Mucosa of gallbladder (tissue), 1 donor: Measurements from ENCODE around the gene CBX2. TPM values are rescaled to one million over a fixed set of nuclear protein-coding genes. Genes with fewer than 3 reads are reported as not detected.
A peak's percentile ranks its signal among the peaks of the same experiment; 100 is the strongest.
"Not testable (repeated sequence)": the region's sequence is repeated elsewhere in the genome, so short reads cannot be mapped to it uniquely, and the experiment has no call there.

Source experiments
- DNase-seq: peaks from one replicate; pipeline ENCODE4 v3.0.0-alpha.2; 2020; ENCODE audit warnings: low spot score
- total RNA-seq: library from RNA; stranded (reverse); gene quantifications from one replicate; pipeline ENCODE4 v1.2.1, GENCODE V29; 2021
- donor health status: DM: no; HTN: no; CAD: no.

Gene CBX2
- total RNA-seq, 1 donor from 2014 or later: 1.2 TPM

GRCh38 chr17:79742951-79743476, 34.9 kb upstream of the CBX2 start:
- peak; percentile 33 for DNase-seq

GRCh38 chr17:79743614-79744013, 34.3 kb upstream of the CBX2 start:
- DNase-seq: no peak

- no peak for DNase-seq
Measured at GRCh38 chr17:79745641-79746105, 32.3 kb upstream of the CBX2 start.

GRCh38 chr17:79746889-79747507, 30.9 kb upstream of the CBX2 start:
- no peak for DNase-seq

GRCh38 chr17:79747508-79748294, 30.2 kb upstream of the CBX2 start:
- no peak for DNase-seq

- DNase-seq: no peak
Measured at GRCh38 chr17:79748295-79749099, 29.5 kb upstream of the CBX2 start.

- no peak for DNase-seq
Measured at GRCh38 chr17:79749156-79749815, 28.7 kb upstream of the CBX2 start.

GRCh38 chr17:79749958-79750357, 28.0 kb upstream of the CBX2 start:
- DNase-seq: no peak

GRCh38 chr17:79750650-79751545, 27.1 kb upstream of the CBX2 start:
- DNase-seq: no peak

- no peak for DNase-seq
Measured at GRCh38 chr17:79752175-79752574, 25.8 kb upstream of the CBX2 start.

- no peak for DNase-seq
Measured at GRCh38 chr17:79754370-79754769, 23.6 kb upstream of the CBX2 start.

GRCh38 chr17:79754903-79755302, 23.0 kb upstream of the CBX2 start:
- not testable (repeated sequence) for DNase-seq

- DNase-seq: no peak
Measured at GRCh38 chr17:79755591-79755990, 22.4 kb upstream of the CBX2 start.

GRCh38 chr17:79757140-79757745, 20.7 kb upstream of the CBX2 start:
- no peak for DNase-seq

GRCh38 chr17:79758271-79758670, 19.7 kb upstream of the CBX2 start:
- DNase-seq: no peak

- no peak for DNase-seq
Measured at GRCh38 chr17:79760197-79760906, 17.6 kb upstream of the CBX2 start.

GRCh38 chr17:79761894-79762589, 15.9 kb upstream of the CBX2 start:
- DNase-seq: no peak

GRCh38 chr17:79765708-79766107, 12.2 kb upstream of the CBX2 start:
- DNase-seq: no peak
